ENCODE measurements around the gene TIAM2.

DNA sequence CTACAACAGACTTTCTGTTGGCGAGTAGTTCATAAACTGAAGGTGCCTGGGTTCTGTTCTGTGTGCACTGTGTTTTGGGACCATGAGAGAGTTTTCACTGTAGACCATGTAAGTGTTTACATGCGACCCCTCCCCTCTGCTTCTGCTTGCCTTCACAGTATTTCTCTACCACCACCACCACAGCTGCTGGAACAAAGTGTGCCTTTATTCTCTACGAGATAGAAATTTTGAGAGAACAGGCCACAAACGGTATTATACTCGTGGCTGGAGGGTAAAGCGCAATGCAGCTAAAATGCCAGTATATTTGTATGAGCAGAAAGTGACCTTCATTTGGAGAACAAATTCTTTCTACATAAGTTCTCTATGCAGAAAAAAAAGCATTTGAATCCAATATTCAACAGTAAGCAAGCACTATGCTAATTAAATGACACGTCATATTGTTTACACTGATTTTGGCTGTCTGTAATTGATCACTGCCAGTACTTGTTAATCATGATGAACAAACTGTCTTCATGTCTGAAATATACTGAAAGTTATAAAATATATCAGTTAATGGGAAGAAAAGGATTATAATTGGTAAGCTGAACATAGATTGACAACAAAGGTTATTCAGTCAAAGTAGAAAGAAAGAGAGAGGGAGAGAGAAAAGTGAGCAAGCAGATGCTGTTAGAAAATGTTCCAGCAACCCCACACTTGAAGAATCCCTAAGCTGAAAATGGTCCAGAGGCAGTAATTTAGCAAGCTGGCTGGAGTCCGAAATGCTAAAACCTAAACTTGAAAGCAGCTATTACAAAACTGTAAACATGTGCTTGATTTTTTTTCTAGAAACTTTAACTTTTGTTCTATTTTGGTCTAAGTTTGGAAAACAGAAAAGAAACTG, 277.5 kb downstream of the TIAM2 start:
- TF ChIP-seq, protein P1, sequence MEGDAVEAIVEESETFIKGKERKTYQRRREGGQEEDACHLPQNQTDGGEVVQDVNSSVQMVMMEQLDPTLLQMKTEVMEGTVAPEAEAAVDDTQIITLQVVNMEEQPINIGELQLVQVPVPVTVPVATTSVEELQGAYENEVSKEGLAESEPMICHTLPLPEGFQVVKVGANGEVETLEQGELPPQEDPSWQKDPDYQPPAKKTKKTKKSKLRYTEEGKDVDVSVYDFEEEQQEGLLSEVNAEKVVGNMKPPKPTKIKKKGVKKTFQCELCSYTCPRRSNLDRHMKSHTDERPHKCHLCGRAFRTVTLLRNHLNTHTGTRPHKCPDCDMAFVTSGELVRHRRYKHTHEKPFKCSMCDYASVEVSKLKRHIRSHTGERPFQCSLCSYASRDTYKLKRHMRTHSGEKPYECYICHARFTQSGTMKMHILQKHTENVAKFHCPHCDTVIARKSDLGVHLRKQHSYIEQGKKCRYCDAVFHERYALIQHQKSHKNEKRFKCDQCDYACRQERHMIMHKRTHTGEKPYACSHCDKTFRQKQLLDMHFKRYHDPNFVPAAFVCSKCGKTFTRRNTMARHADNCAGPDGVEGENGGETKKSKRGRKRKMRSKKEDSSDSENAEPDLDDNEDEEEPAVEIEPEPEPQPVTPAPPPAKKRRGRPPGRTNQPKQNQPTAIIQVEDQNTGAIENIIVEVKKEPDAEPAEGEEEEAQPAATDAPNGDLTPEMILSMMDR (IDR thresholded peaks at IDR 0.05; ENCODE audit: borderline replicate concordance, extremely low read depth, low read length, poor library complexity, severe bottlenecking) = no peak
- no peak for TF ChIP-seq EZH2 (IDR thresholded peaks at IDR 0.05; ENCODE audit: borderline replicate concordance, low read depth, low read length, severe bottlenecking)

All from DND-41 (cell line).